Measurements from ENCODE around the gene ERBB3. TPM values are rescaled to one million over a fixed set of nuclear protein-coding genes. Genes with fewer than 3 reads are reported as not detected.
"Not testable (repeated sequence)": the region's sequence is repeated elsewhere in the genome, so short reads cannot be mapped to it uniquely, and the experiment has no call there.

The ERBB3 gene
- polyA plus RNA-seq, 1 experiment: 6.0 TPM

DNA sequence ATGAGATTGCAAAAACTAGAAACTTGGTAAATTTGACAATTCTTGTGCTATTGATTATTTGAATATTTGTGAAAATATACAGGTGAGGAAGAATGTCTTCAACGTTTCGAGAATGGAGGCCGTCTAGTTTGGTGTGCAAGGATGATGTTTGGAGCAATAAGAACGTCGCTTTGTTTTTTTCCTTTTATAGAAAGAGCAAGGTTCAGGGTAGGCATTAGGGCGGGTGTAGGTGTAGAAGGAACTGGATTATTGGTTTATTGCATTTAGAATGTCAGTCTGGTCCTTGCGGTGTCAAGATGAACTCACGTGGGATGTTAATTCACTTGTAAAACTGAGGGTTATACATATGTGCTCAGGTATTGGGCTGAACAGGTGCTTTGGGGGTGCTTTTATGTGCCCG lies 37.1 kb upstream of the ERBB3 start:
- no peak for DNase-seq (ENCODE audit: low read depth)
- TF ChIP-seq, protein P1, sequence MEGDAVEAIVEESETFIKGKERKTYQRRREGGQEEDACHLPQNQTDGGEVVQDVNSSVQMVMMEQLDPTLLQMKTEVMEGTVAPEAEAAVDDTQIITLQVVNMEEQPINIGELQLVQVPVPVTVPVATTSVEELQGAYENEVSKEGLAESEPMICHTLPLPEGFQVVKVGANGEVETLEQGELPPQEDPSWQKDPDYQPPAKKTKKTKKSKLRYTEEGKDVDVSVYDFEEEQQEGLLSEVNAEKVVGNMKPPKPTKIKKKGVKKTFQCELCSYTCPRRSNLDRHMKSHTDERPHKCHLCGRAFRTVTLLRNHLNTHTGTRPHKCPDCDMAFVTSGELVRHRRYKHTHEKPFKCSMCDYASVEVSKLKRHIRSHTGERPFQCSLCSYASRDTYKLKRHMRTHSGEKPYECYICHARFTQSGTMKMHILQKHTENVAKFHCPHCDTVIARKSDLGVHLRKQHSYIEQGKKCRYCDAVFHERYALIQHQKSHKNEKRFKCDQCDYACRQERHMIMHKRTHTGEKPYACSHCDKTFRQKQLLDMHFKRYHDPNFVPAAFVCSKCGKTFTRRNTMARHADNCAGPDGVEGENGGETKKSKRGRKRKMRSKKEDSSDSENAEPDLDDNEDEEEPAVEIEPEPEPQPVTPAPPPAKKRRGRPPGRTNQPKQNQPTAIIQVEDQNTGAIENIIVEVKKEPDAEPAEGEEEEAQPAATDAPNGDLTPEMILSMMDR (IDR thresholded peaks at IDR 0.05; ENCODE audit: insufficient read depth, low read depth, low read length): no peak
- H3K27me3 ChIP-seq (ENCODE audit: control insufficient read depth, insufficient read depth, low read length): no peaks in the 10 kb centered on the region
- H3K36me3 ChIP-seq (ENCODE audit: control insufficient read depth, insufficient read depth, low read length): peaks cover 6% of the 10 kb centered on the region
- CTCF ChIA-PET: no interaction called here
- POLR2A ChIA-PET: no interaction called here
- peak overlapping the region; percentile 81 for H3K4me3 ChIP-seq (ENCODE audit: low read depth, low read length)

DNA sequence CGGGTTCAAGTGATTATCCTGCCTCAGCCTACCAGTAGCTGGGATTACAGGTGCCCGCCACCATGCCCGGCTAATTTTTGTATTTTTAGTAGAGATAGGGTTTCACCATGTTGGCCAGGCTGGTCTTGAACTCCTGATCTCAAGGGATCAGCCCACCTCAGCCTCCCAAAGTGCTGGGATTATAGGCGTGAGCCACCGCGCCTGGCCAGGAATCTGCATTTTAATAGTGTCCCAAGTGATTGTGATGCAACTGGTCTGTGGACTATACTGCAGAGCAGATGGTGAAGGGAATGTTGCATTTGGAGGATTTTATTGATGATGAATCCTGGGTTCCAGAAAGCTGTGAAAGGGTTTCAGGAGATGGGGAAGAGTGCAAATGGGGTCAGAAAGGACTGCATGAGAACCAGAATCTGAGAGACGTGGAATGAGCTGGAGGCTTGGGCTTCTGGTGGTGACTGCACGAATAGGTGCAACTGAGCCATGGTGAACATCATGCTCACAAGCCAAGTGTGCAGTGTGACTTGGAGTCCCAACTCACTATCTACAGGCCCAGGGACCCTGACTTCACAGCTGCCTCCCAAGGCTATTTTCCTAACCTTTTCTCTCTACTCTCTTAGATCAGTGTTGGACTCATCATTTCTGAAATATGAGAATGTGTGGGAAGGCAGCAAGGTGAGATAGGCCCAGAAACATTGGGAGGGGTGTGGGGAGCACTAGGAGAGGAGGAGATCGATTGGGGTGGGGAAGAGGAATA lies 33.8 kb upstream of the ERBB3 start:
- Histone ChIP-seq H3K27me3 (ENCODE audit: control insufficient read depth, insufficient read depth, low read length) (no peaks in the 10 kb centered on the region), H3K36me3 (ENCODE audit: control insufficient read depth, insufficient read depth, low read length) (peaks cover 6% of the 10 kb centered on the region), H3K4me3 (ENCODE audit: low read depth, low read length) (no peak overlapping the region)
- DNase-seq (ENCODE audit: low read depth): no peak
- TF ChIP-seq, protein P1 (IDR thresholded peaks at IDR 0.05; ENCODE audit: insufficient read depth, low read depth, low read length): no peak
- ChIA-PET CTCF (interaction anchor here (0.7 to 4.3 kb wide), 14 partner anchors 14 to 309 kb away, joined by 3 to 19 read pairs (median 4); partner anchors contain the start of genes ERBB3, PA2G4 and SUOX), POLR2A (interaction anchor here (0.5 kb wide), 1 partner anchor 112 kb away, joined by 3 read pairs; the partner anchor contains the start of gene MYL6)

DNA sequence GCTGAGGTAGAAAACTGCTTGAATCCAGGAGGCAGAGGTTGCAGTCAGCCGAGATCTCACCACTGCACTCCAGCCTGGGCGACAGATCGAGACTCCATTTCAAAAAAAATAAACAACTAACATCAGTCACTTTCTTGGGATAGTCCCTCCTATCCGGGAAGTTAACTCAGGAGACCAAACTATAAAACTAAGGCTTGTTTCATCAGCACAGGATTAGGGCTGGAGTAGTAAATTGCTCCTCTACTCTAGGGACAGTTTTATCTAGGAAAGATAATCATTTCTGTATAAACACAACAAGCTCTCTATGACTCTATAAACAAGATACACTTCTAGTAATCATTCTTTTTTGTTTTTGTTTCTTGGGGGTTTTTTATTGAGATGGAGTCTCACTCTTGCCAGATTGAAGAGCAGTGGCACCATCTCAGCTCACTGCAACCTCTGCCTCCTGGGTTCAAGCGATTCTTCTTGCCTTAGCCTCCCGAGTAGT lies 26.5 kb upstream of the ERBB3 start:
- Histone ChIP-seq H3K36me3 (ENCODE audit: control insufficient read depth, insufficient read depth, low read length) (no peaks in the 10 kb centered on the region), H3K27me3 (ENCODE audit: control insufficient read depth, insufficient read depth, low read length) (no peaks in the 10 kb centered on the region), H3K4me3 (ENCODE audit: low read depth, low read length) (no peak overlapping the region)
- ChIA-PET CTCF (no interaction called here), POLR2A (no interaction called here)
- TF ChIP-seq, protein P1 (IDR thresholded peaks at IDR 0.05; ENCODE audit: insufficient read depth, low read depth, low read length): no peak
- DNase-seq (ENCODE audit: low read depth): no peak

DNA sequence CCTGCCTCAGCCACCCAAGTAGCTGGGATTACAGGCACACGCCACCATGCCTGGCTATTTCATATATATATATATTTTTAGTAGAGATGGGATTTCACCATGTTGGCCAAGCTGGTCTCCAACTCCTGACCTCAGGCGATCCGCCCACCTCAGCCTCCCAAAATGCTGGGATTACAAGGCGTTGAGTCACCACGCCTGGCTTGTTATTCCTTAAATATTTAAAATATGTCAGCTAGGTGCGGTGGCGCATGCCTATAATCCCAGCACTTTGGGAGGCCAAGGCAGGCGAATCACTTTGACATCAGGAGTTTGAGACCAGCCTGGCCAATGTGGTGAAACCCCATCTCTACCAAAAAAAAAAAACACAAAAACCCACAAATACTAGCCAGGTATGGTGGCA lies 20.0 kb upstream of the ERBB3 start:
- H3K27me3 ChIP-seq (ENCODE audit: control insufficient read depth, insufficient read depth, low read length); POLR2A ChIA-PET; H3K36me3 ChIP-seq (ENCODE audit: control insufficient read depth, insufficient read depth, low read length); DNase-seq (ENCODE audit: low read depth); H3K4me3 ChIP-seq (ENCODE audit: low read depth, low read length): not testable (repeated sequence)
- CTCF ChIA-PET: interaction anchor here (0.6 kb wide), 1 partner anchor 59 kb away, joined by 3 read pairs; no protein-coding TSS in a partner anchor

DNA sequence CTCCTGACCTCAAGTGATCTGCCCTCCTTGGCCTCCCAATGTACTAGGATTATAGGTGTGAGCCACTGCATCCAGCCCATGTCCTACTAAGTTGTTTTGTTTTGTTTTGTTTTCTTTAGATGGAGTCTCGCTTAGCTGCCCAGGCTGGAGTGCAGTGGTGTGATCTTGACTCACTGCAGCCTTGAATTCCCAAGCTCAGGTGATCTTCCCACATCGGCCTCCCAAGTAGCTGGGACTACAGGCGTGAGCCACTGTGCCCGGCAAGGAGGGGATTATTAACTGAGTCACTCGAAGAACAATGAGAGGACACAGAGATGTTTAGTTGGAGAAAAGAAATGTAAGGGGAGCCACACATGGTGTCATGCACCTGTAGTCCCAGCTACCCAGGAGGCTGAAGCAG lies 18.0 kb upstream of the ERBB3 start:
- POLR2A ChIA-PET: no interaction called here
- TF ChIP-seq, protein P1 (IDR thresholded peaks at IDR 0.05; ENCODE audit: insufficient read depth, low read depth, low read length): no peak
- H3K27me3 ChIP-seq (ENCODE audit: control insufficient read depth, insufficient read depth, low read length): no peaks in the 10 kb centered on the region
- no peak overlapping the region for H3K4me3 ChIP-seq (ENCODE audit: low read depth, low read length)
- CTCF ChIA-PET: interaction anchor here (1.0 to 4.0 kb wide), 4 partner anchors 10 to 17 kb away, joined by 3 to 13 read pairs (median 8); partner anchors contain the start of gene ERBB3
- no peaks in the 10 kb centered on the region for H3K36me3 ChIP-seq (ENCODE audit: control insufficient read depth, insufficient read depth, low read length)
- DNase-seq (ENCODE audit: low read depth): no peak

Measured in BJ (cell line).